ENCODE measurements around the gene ERC1. TPM values are rescaled to one million over a fixed set of nuclear protein-coding genes. Genes with fewer than 3 reads are reported as not detected.

ERC1 gene
- total and polyA plus RNA-seq, 2 experiments from 2014 or later, result 18.4 to 29.7 TPM

DNA sequence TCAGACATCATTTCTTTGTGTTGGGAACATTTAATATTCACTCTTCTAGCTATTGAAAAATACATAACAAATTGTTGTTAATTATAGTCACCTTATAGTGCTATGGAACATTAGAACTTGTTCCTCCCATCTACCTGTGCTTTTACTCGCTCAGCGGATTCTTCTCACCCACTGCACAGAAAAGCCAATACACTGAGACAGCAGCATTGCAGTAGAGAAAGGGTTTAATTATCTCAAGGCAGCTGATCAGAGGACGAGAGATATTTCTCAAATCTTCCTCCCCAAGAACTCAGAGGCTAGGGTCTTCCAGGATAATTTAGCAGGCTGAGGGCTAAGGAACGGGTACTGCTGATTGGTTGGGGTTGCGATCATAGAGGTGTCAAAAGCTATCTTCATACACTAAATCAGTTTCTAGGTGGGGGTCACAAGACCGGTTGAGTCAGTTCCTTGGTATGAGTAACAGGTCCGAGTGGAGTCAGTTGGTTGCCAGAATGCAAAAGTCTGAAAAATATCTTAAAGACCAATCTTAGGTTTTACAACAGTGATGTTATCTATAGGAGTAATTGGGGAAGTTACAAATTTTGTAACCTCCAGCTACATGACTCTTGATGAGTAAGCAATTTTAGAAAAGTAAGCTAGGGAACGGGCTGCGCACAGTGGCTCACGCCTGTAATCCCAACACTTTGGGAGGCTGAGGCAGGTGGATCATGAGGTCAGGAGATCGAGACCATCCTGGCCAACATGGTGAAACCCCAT is 430.2 kb downstream of the ERC1 start:
- Histone ChIP-seq H3K4me3 (no peak overlapping the region), H2AFZ (no peak overlapping the region), H3K4me2 (no peak overlapping the region), H3K9me2 (replicated peaks; ENCODE audit: insufficient read depth) (no peaks in the 10 kb centered on the region), H3K27me3 (no peaks in the 10 kb centered on the region), H3K9me3 (ENCODE audit: low read depth) (peaks cover 8% of the 10 kb centered on the region), H3K36me3 (replicated peaks; ENCODE audit: insufficient read depth, low read depth) (no peaks in the 10 kb centered on the region), H3K27ac (no peak overlapping the region), H3K4me1 (ENCODE audit: insufficient read depth) (peaks cover 10% of the 10 kb centered on the region), H4K20me1 (ENCODE audit: insufficient read depth, poor library complexity, severe bottlenecking) (no peaks in the 10 kb centered on the region), H3K79me2 (no peaks in the 10 kb centered on the region)
- WGBS (ENCODE audit: low lambda C conversion rate, missing lambda C conversion rate), result 98% methylated on average over 11 of the region's 11 CpGs
- DNase-seq (ENCODE audit: low spot score), result no peak
- TF ChIP-seq CTCF (IDR thresholded peaks at IDR 0.05; ENCODE audit: poor library complexity), result no peak
- no peak for TF ChIP-seq EZH2phosphoT487 (IDR thresholded peaks at IDR 0.05; ENCODE audit: low read depth, severe bottlenecking, unreplicated experiment)
- no peak for TF ChIP-seq EZH2 (IDR thresholded peaks at IDR 0.05; ENCODE audit: borderline replicate concordance)

GRCh38 chr12:1422604-1423315 is 431.7 kb downstream of the ERC1 start:
- Histone ChIP-seq H3K4me1 (ENCODE audit: insufficient read depth) (peaks cover 10% of the 10 kb centered on the region), H3K79me2 (no peaks in the 10 kb centered on the region), H2AFZ (no peak overlapping the region), H3K4me2 (no peak overlapping the region), H3K36me3 (replicated peaks; ENCODE audit: insufficient read depth, low read depth) (no peaks in the 10 kb centered on the region), H3K4me3 (no peak overlapping the region), H3K27me3 (no peaks in the 10 kb centered on the region), H3K27ac (no peak overlapping the region), H3K9me2 (replicated peaks; ENCODE audit: insufficient read depth) (no peaks in the 10 kb centered on the region), H4K20me1 (ENCODE audit: insufficient read depth, poor library complexity, severe bottlenecking) (no peaks in the 10 kb centered on the region), H3K9me3 (ENCODE audit: low read depth) (peaks cover 8% of the 10 kb centered on the region)
- TF ChIP-seq EZH2phosphoT487 (IDR thresholded peaks at IDR 0.05; ENCODE audit: low read depth, severe bottlenecking, unreplicated experiment) (no peak), CTCF (IDR thresholded peaks at IDR 0.05; ENCODE audit: poor library complexity) (no peak), EZH2 (IDR thresholded peaks at IDR 0.05; ENCODE audit: borderline replicate concordance) (no peak)
- WGBS (ENCODE audit: low lambda C conversion rate, missing lambda C conversion rate), result 94% methylated on average over 4 of the region's 4 CpGs
- no peak for DNase-seq (ENCODE audit: low spot score)

DNA sequence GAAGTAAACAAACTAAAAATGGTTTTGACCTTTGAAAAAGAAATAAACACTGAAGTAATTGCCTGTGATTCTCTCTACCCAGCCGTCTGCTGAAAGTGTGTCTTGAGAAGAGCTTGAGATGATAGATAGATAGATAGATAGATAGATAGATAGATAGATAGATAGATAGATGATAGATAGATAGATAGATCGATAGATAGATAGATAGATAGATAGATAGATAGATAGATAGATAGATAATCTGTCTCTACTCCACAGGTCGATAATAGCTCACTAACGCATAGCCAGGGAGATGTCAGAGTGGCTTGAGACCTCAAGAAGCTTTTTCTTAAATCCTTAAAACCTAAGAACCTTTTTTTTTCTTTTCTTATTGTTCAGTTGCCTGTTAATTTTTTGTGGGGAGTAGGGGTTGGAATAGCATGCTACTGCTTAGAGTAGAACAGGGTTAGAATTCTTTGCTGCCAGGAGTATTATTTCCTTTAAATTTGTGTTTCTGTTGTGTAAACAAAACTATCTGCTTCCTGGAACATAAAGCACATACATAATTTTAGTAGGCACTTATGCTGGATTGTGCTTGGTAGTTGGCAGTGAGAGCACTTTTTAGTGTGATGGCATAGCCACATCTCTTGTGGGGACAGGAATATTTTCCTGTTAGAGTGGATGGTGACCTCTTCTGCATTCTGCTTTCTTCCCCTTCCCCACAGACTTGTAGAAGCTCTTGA is 433.8 kb downstream of the ERC1 start:
- no peaks in the 10 kb centered on the region for H3K79me2 ChIP-seq
- no peak overlapping the region for H2AFZ ChIP-seq
- H3K4me1 ChIP-seq (ENCODE audit: insufficient read depth), result peaks cover 10% of the 10 kb centered on the region
- no peak overlapping the region for H3K4me3 ChIP-seq
- H3K9me3 ChIP-seq (ENCODE audit: low read depth), result peaks cover 8% of the 10 kb centered on the region
- no peaks in the 10 kb centered on the region for H3K9me2 ChIP-seq (replicated peaks; ENCODE audit: insufficient read depth)
- no peak for TF ChIP-seq EZH2 (IDR thresholded peaks at IDR 0.05; ENCODE audit: borderline replicate concordance)
- TF ChIP-seq EZH2phosphoT487 (IDR thresholded peaks at IDR 0.05; ENCODE audit: low read depth, severe bottlenecking, unreplicated experiment), result no peak
- TF ChIP-seq CTCF (IDR thresholded peaks at IDR 0.05; ENCODE audit: poor library complexity), result no peak
- whole genome bisulfite sequencing (ENCODE audit: low lambda C conversion rate, missing lambda C conversion rate), result 74% methylated on average over 4 of the region's 4 CpGs
- no peaks in the 10 kb centered on the region for H4K20me1 ChIP-seq (ENCODE audit: insufficient read depth, poor library complexity, severe bottlenecking)
- no peaks in the 10 kb centered on the region for H3K36me3 ChIP-seq (replicated peaks; ENCODE audit: insufficient read depth, low read depth)
- H3K4me2 ChIP-seq, result no peak overlapping the region
- H3K27ac ChIP-seq, result no peak overlapping the region
- no peaks in the 10 kb centered on the region for H3K27me3 ChIP-seq
- DNase-seq (ENCODE audit: low spot score), result no peak

Data from hepatocyte (in vitro differentiated cells).